ENCODE measurements around the gene PRKAA1.
A peak's percentile ranks its signal among the peaks of the same experiment; 100 is the strongest.
"Not testable (repeated sequence)": the region's sequence is repeated elsewhere in the genome, so short reads cannot be mapped to it uniquely, and the experiment has no call there.

PRKAA1 gene

DNA sequence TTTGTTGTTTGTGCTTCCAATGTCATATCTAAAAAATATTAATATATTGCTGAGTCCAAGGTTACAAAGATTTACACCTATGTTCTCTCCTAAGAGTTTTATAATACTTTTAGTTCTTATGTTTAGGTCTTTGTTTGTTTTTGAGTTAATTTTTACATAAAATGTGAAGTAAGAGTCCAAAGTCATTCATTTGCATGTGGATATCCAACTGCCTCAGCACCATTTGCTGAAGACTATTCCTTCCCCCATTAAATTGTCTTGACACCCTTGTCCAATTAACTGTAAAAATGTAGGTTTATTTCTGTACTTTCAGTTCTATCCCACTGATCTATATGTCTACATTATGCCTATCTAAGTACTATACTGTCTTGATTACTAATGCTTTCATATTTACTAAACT, 78.1 kb downstream of the PRKAA1 start:
- no peak overlapping the region for H3K4me3 ChIP-seq (ENCODE audit: low read depth, low read length)
- DNase-seq (ENCODE audit: low read depth, low spot score) = no peak
- CTCF ChIA-PET = interaction anchor here (1.3 to 1.9 kb wide), 2 partner anchors 14 to 771 kb away, joined by 4 to 6 read pairs; no protein-coding TSS in a partner anchor
- POLR2A ChIA-PET = no interaction called here
- TF ChIP-seq, protein P1, sequence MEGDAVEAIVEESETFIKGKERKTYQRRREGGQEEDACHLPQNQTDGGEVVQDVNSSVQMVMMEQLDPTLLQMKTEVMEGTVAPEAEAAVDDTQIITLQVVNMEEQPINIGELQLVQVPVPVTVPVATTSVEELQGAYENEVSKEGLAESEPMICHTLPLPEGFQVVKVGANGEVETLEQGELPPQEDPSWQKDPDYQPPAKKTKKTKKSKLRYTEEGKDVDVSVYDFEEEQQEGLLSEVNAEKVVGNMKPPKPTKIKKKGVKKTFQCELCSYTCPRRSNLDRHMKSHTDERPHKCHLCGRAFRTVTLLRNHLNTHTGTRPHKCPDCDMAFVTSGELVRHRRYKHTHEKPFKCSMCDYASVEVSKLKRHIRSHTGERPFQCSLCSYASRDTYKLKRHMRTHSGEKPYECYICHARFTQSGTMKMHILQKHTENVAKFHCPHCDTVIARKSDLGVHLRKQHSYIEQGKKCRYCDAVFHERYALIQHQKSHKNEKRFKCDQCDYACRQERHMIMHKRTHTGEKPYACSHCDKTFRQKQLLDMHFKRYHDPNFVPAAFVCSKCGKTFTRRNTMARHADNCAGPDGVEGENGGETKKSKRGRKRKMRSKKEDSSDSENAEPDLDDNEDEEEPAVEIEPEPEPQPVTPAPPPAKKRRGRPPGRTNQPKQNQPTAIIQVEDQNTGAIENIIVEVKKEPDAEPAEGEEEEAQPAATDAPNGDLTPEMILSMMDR (IDR thresholded peaks at IDR 0.05; ENCODE audit: insufficient read depth, low read length, missing control alignments) = no peak

- ChIA-PET CTCF (interaction anchor here (0.8 to 2.4 kb wide), 5 partner anchors 11 to 165 kb away, joined by 3 to 8 read pairs (median 3); no protein-coding TSS in a partner anchor), POLR2A (no interaction called here)
- H3K4me3 ChIP-seq (ENCODE audit: low read depth, low read length) = no peak overlapping the region
- DNase-seq (ENCODE audit: low read depth, low spot score) = peak; percentile 17
- TF ChIP-seq, protein P1 (IDR thresholded peaks at IDR 0.05; ENCODE audit: insufficient read depth, low read length, missing control alignments) = no peak
Observed at GRCh38 chr5:40717281-40717680, 80.9 kb downstream of the PRKAA1 start.

DNA sequence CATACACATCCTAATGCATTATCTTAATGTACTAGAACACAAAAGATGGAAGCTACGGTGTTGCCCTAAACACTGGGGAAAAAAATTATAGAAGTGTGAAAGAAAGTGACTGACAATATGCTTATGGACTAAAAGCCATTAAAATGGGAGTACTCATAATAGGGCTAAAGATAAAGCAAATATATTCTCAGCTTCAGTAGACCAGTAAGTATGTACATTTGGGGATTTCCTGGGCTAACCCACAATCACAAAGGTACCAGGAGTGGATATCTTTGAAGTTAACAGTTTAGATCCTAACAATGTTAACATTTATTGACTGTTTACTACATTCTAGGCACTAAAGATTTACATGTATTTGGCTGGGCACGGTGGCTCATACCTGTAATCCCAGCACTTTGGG, 81.6 kb downstream of the PRKAA1 start:
- no peak for DNase-seq (ENCODE audit: low read depth, low spot score)
- POLR2A ChIA-PET = no interaction called here
- no peak overlapping the region for H3K4me3 ChIP-seq (ENCODE audit: low read depth, low read length)
- CTCF ChIA-PET = interaction anchor here (0.8 to 2.4 kb wide), 8 partner anchors 11 to 1002 kb away, joined by 3 to 7 read pairs (median 4); no protein-coding TSS in a partner anchor
- TF ChIP-seq, protein P1 (IDR thresholded peaks at IDR 0.05; ENCODE audit: insufficient read depth, low read length, missing control alignments) = no peak

DNA sequence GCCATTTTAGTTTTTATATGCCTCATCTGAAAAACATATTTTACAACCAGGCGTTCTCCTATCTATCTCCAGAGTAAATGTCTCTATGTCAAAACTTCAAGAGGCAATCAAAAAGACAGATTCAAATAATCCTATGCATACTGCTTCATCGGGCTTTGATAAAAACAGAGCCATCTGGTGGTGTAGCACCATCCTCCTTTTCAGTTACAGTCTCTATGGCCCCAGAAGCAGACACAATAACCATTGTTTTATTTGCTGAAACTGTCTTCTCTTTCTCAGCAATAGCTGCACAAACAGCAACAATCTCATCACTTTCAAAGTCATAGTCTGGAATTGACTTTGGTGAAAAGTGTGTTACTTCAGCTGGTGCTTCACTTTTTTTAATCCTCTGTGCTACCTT, 82.2 kb downstream of the PRKAA1 start:
- TF ChIP-seq, protein P1 (IDR thresholded peaks at IDR 0.05; ENCODE audit: insufficient read depth, low read length, missing control alignments) = peak; percentile 6
- H3K4me3 ChIP-seq (ENCODE audit: low read depth, low read length) = no peak overlapping the region
- ChIA-PET POLR2A (no interaction called here), CTCF (interaction anchor here (1.1 to 2.4 kb wide), 5 partner anchors 10 to 1002 kb away, joined by 4 to 7 read pairs (median 6); no protein-coding TSS in a partner anchor)
- DNase-seq (ENCODE audit: low read depth, low spot score) = no peak

DNA sequence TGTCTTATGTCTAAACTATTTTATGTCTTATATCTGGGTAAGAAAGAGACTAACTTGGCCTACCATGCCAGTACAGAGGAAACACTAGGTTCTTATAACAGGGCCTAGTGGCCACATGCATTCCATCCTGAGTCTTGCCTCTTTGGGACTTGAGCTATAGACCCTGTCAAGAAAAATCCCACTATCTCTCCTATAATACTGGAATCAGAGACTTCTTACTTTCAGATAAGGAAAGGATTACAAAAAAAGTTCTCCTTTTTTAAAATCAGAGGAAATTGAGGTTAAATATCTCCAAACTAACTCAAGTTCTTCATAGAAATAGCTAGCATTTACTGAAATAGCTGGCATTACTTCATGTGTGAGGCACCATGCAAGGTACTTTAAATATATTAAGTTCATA, 84.2 kb downstream of the PRKAA1 start:
- CTCF ChIA-PET = interaction anchor here (0.8 to 2.1 kb wide), 8 partner anchors 9 to 1136 kb away, joined by 3 to 10 read pairs (median 4); no protein-coding TSS in a partner anchor
- TF ChIP-seq, protein P1 (IDR thresholded peaks at IDR 0.05; ENCODE audit: insufficient read depth, low read length, missing control alignments) = no peak
- no peak for DNase-seq (ENCODE audit: low read depth, low spot score)
- H3K4me3 ChIP-seq (ENCODE audit: low read depth, low read length) = no peak overlapping the region
- POLR2A ChIA-PET = no interaction called here

- DNase-seq (ENCODE audit: low read depth, low spot score); POLR2A ChIA-PET; CTCF ChIA-PET; H3K4me3 ChIP-seq (ENCODE audit: low read depth, low read length): not testable (repeated sequence)
Observed at GRCh38 chr5:40710575-40710974, 87.6 kb downstream of the PRKAA1 start.

Measured in AG04449 (cell line).